ENCODE results near the gene TALDO1.
"Not testable (repeated sequence)": the region's sequence is repeated elsewhere in the genome, so short reads cannot be mapped to it uniquely, and the experiment has no call there.

Gene TALDO1

GRCh38 chr11:728901-729491, 18.3 kb upstream of the TALDO1 start:
- Histone ChIP-seq H3K4me1 (ENCODE audit: control insufficient read depth, insufficient read depth, low read length) (no peaks in the 10 kb centered on the region), H3K36me3 (ENCODE audit: control insufficient read depth, insufficient read depth, low read length) (no peaks in the 10 kb centered on the region), H3K27ac (ENCODE audit: low read depth, low read length) (no peak overlapping the region), H3K27me3 (ENCODE audit: control insufficient read depth, insufficient read depth, low read length) (no peaks in the 10 kb centered on the region), H3K4me3 (ENCODE audit: low read length) (no peak overlapping the region), H3K9ac (ENCODE audit: low read length) (no peak overlapping the region)

GRCh38 chr11:729492-730074, 17.7 kb upstream of the TALDO1 start:
- H3K4me3 ChIP-seq (ENCODE audit: low read length) = no peak overlapping the region

GRCh38 chr11:733072-733471, 14.2 kb upstream of the TALDO1 start:
- Histone ChIP-seq H3K4me3 (ENCODE audit: low read length) (no peak overlapping the region), H3K36me3 (ENCODE audit: control insufficient read depth, insufficient read depth, low read length) (no peaks in the 10 kb centered on the region), H3K27ac (ENCODE audit: low read depth, low read length) (no peak overlapping the region), H3K27me3 (ENCODE audit: control insufficient read depth, insufficient read depth, low read length) (no peaks in the 10 kb centered on the region), H3K4me1 (ENCODE audit: control insufficient read depth, insufficient read depth, low read length) (no peaks in the 10 kb centered on the region), H3K9ac (ENCODE audit: low read length) (no peak overlapping the region)

More at GRCh38 chr11:729492-730074, 17.7 kb upstream of the TALDO1 start:
- H3K27me3 ChIP-seq (ENCODE audit: control insufficient read depth, insufficient read depth, low read length) = no peaks in the 10 kb centered on the region
- no peak overlapping the region for H3K27ac ChIP-seq (ENCODE audit: low read depth, low read length)
- no peaks in the 10 kb centered on the region for H3K36me3 ChIP-seq (ENCODE audit: control insufficient read depth, insufficient read depth, low read length)
- no peak overlapping the region for H3K9ac ChIP-seq (ENCODE audit: low read length)
- no peaks in the 10 kb centered on the region for H3K4me1 ChIP-seq (ENCODE audit: control insufficient read depth, insufficient read depth, low read length)

GRCh38 chr11:734541-734940, 12.7 kb upstream of the TALDO1 start:
- H3K4me1 ChIP-seq (ENCODE audit: control insufficient read depth, insufficient read depth, low read length); H3K36me3 ChIP-seq (ENCODE audit: control insufficient read depth, insufficient read depth, low read length); H3K9ac ChIP-seq (ENCODE audit: low read length); H3K27ac ChIP-seq (ENCODE audit: low read depth, low read length); H3K4me3 ChIP-seq (ENCODE audit: low read length); H3K27me3 ChIP-seq (ENCODE audit: control insufficient read depth, insufficient read depth, low read length): not testable (repeated sequence)

DNA sequence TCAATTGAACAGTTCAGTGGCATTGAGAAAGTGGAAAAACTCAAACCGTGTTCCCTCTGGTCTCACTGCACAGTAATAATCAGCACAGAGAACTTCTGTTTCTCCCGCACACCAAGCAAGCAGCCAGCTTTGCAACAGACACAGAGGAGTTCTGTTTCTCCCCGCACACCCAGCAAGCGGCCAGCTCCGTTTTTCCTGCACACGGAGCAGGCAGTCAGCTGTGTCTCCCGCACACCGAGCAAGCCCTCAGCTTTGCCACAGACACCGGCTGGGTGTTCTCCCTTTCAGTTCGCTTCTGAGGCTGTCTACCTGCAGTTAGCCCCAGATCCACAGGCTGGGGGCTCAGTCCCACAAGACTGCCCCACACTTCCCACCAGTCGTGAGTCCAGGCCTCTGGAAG, 9.9 kb upstream of the TALDO1 start:
- Histone ChIP-seq H3K27me3 (ENCODE audit: control insufficient read depth, insufficient read depth, low read length) (no peaks in the 10 kb centered on the region), H3K4me3 (ENCODE audit: low read length) (no peak overlapping the region), H3K27ac (ENCODE audit: low read depth, low read length) (no peak overlapping the region), H3K9ac (ENCODE audit: low read length) (no peak overlapping the region), H3K4me1 (ENCODE audit: control insufficient read depth, insufficient read depth, low read length) (no peaks in the 10 kb centered on the region), H3K36me3 (ENCODE audit: control insufficient read depth, insufficient read depth, low read length) (no peaks in the 10 kb centered on the region)

DNA sequence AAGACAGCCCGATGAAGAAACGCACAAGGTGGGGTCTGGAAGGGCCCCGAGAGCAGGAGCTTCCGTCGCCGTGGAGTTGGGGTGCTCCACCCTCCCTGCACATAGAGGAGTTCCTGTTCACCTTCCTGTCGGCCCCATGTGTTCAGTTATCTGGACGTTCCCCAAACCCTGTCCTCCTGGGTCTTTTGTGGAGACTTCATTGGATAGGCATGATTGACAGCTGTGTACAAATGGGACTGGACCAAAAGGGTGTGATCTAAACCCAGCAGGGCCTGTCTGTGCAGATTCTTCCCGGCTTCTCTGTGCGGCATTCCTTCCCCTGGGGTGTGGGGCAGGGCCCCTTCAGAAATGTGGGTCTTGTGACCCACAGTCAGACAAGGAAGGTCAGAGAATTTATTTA, 9.4 kb upstream of the TALDO1 start:
- not testable (repeated sequence) for H3K4me3 ChIP-seq (ENCODE audit: low read length); H3K9ac ChIP-seq (ENCODE audit: low read length)

DNA sequence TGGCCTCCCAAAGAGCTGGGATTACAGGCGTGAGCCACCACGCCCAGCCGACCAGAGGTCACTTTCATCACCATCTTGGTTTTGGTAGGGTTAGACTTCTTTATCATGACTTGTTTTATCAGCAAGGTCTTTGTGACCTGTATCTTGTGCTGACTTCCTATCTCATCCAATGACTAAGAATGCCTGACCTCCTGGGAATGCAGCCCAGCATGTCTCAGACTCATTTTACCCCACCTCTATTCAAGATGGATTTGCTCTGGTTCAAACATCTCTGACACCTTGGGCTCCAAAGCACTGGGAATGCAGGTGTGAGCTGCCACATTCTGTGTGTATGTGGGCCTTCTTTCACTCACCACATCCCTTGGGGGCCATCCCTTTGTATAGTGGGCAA, 5.1 kb upstream of the TALDO1 start:
- no peaks in the 10 kb centered on the region for H3K27me3 ChIP-seq (ENCODE audit: control insufficient read depth, insufficient read depth, low read length)
- no peak overlapping the region for H3K9ac ChIP-seq (ENCODE audit: low read length)
- no peak overlapping the region for H3K4me3 ChIP-seq (ENCODE audit: low read length)
- no peaks in the 10 kb centered on the region for H3K36me3 ChIP-seq (ENCODE audit: control insufficient read depth, insufficient read depth, low read length)
- H3K27ac ChIP-seq (ENCODE audit: low read depth, low read length) = no peak overlapping the region
- H3K4me1 ChIP-seq (ENCODE audit: control insufficient read depth, insufficient read depth, low read length) = no peaks in the 10 kb centered on the region

More for the DNA sequence above, 9.4 kb upstream of the TALDO1 start:
- H3K27me3 ChIP-seq (ENCODE audit: control insufficient read depth, insufficient read depth, low read length); H3K27ac ChIP-seq (ENCODE audit: low read depth, low read length); H3K36me3 ChIP-seq (ENCODE audit: control insufficient read depth, insufficient read depth, low read length); H3K4me1 ChIP-seq (ENCODE audit: control insufficient read depth, insufficient read depth, low read length): not testable (repeated sequence)

DNA sequence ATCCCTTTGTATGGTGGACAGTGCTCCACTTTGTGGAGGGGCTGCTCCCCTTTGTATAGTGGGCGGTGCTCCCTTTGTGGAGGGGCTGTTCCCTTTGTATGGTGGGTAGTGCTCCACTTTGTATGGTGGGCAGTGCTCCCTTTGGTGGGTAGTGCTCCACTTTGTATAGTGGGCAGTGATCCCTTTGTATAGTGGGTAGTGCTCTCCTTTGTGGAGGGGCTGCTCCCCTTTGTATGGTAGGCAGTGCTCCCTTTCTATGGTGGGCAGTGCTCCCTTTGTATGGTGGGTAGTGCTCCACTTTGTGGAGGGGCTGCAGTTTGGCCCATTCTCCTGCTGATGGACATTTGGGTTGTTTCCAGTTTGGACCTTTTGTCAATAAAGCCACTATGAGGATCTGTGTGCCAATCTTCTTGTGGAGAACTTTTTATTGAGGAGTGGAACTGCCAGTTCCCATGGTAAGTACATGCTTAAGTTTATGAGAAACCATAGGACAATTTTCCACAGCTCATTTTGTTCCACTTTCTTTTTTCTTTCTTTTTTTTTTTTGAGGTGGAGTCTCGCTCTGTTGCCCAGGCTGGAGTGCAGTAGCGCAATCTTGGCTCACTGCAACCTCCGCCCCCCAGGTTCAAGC, 4.6 kb upstream of the TALDO1 start:
- Histone ChIP-seq H3K4me1 (ENCODE audit: control insufficient read depth, insufficient read depth, low read length) (no peaks in the 10 kb centered on the region), H3K36me3 (ENCODE audit: control insufficient read depth, insufficient read depth, low read length) (no peaks in the 10 kb centered on the region), H3K9ac (ENCODE audit: low read length) (no peak overlapping the region), H3K27me3 (ENCODE audit: control insufficient read depth, insufficient read depth, low read length) (no peaks in the 10 kb centered on the region), H3K27ac (ENCODE audit: low read depth, low read length) (no peak overlapping the region), H3K4me3 (ENCODE audit: low read length) (no peak overlapping the region)

- Histone ChIP-seq H3K4me3 (ENCODE audit: low read length) (no peak overlapping the region), H3K27ac (ENCODE audit: low read depth, low read length) (no peak overlapping the region), H3K4me1 (ENCODE audit: control insufficient read depth, insufficient read depth, low read length) (peaks cover 6% of the 10 kb centered on the region)
Observed at GRCh38 chr11:745428-745827, 1.8 kb upstream of the TALDO1 start.

GRCh38 chr11:746289-747157, 741 bp upstream of the TALDO1 start:
- no peaks in the 10 kb centered on the region for H3K27me3 ChIP-seq (ENCODE audit: control insufficient read depth, insufficient read depth, low read length)
- H3K9ac ChIP-seq (ENCODE audit: low read length) = no peak overlapping the region
- H3K36me3 ChIP-seq (ENCODE audit: control insufficient read depth, insufficient read depth, low read length) = no peaks in the 10 kb centered on the region
- peaks cover 6% of the 10 kb centered on the region for H3K4me1 ChIP-seq (ENCODE audit: control insufficient read depth, insufficient read depth, low read length)
- H3K27ac ChIP-seq (ENCODE audit: low read depth, low read length) = peak overlapping the region; percentile 61
- peak overlapping the region; percentile 65 for H3K4me3 ChIP-seq (ENCODE audit: low read length)

More at GRCh38 chr11:745428-745827, 1.8 kb upstream of the TALDO1 start:
- H3K36me3 ChIP-seq (ENCODE audit: control insufficient read depth, insufficient read depth, low read length) = no peaks in the 10 kb centered on the region
- H3K9ac ChIP-seq (ENCODE audit: low read length) = no peak overlapping the region
- H3K27me3 ChIP-seq (ENCODE audit: control insufficient read depth, insufficient read depth, low read length) = no peaks in the 10 kb centered on the region

- no peak overlapping the region for H3K27ac ChIP-seq (ENCODE audit: low read depth, low read length)
- H3K27me3 ChIP-seq (ENCODE audit: control insufficient read depth, insufficient read depth, low read length) = no peaks in the 10 kb centered on the region
- H3K9ac ChIP-seq (ENCODE audit: low read length) = peak overlapping the region; percentile 12
Observed at GRCh38 chr11:748007-748359, 719 bp downstream of the TALDO1 start.

DNA sequence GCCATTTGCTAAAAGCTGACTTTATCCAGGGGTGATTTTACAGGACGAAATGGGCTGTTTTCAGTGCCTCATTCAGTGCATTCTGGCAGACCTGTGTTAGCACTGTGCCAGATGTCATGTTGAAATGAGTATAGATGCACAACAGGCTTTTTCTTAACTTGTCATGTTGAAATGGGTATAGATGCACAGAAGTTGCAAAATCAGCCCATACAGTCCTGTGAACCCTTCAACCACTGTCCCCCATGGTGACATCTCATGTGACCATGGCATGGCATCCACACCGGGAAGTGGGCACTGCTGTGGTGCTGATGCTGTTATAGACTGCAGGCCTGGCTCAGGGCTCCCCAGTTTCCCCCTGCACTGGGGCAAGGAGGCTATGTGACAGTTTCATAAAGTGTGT, 2.5 kb downstream of the TALDO1 start:
- H3K9ac ChIP-seq (ENCODE audit: low read length) = no peak overlapping the region

More at GRCh38 chr11:748007-748359, 719 bp downstream of the TALDO1 start:
- H3K36me3 ChIP-seq (ENCODE audit: control insufficient read depth, insufficient read depth, low read length) = no peaks in the 10 kb centered on the region
- peak overlapping the region; percentile 86 for H3K4me3 ChIP-seq (ENCODE audit: low read length)
- peaks cover 6% of the 10 kb centered on the region for H3K4me1 ChIP-seq (ENCODE audit: control insufficient read depth, insufficient read depth, low read length)

More for the DNA sequence above, 2.5 kb downstream of the TALDO1 start:
- Histone ChIP-seq H3K36me3 (ENCODE audit: control insufficient read depth, insufficient read depth, low read length) (no peaks in the 10 kb centered on the region), H3K4me1 (ENCODE audit: control insufficient read depth, insufficient read depth, low read length) (peaks cover 6% of the 10 kb centered on the region), H3K27ac (ENCODE audit: low read depth, low read length) (no peak overlapping the region), H3K4me3 (ENCODE audit: low read length) (peak overlapping the region; percentile 8), H3K27me3 (ENCODE audit: control insufficient read depth, insufficient read depth, low read length) (no peaks in the 10 kb centered on the region)

Measured in rectal smooth muscle tissue (tissue), 1 donor.